BLaER1 (cell line): Measurements from ENCODE around the gene COX20.

Source experiments
- H3K27ac ChIP-seq: shearing (Covaris generic); formaldehyde crosslinking; 2 replicates; pipeline ENCODE4 v1.8.1; 2022
- H3K27me3 ChIP-seq: shearing (Covaris generic); formaldehyde crosslinking; 2 replicates; pipeline ENCODE4 v1.8.1; 2022
- H3K36me3 ChIP-seq: shearing (Covaris generic); formaldehyde crosslinking; 2 replicates; pipeline ENCODE4 v1.8.1; 2022
- H3K4me1 ChIP-seq: shearing (Covaris generic); formaldehyde crosslinking; 2 replicates; pipeline ENCODE4 v1.8.1; 2022
- H3K4me2 ChIP-seq: shearing (Covaris generic); formaldehyde crosslinking; 2 replicates; pipeline ENCODE4 v1.8.1; 2022
- H3K4me3 ChIP-seq: shearing (Covaris generic); formaldehyde crosslinking; 2 replicates; pipeline ENCODE4 v1.8.1; 2022
- H3K9ac ChIP-seq: shearing (Covaris generic); formaldehyde crosslinking; 2 replicates; pipeline ENCODE4 v1.8.1; 2022
- H3K9me3 ChIP-seq: shearing (Covaris generic); formaldehyde crosslinking; 2 replicates; pipeline ENCODE4 v1.8.1; 2022
- H4K20me1 ChIP-seq: shearing (Covaris generic); formaldehyde crosslinking; 2 replicates; pipeline ENCODE4 v1.8.1; 2022
- Cebpa-rat ChIP-seq: shearing (Covaris generic); IDR thresholded peaks from 2 replicates; pipeline ENCODE4 v1.8.1; 2022

COX20 gene

GRCh38 chr1:244837597-244838258 is 2.3 kb downstream of the COX20 start:
- Histone ChIP-seq H4K20me1 (peaks cover 53% of the 10 kb centered on the region), H3K9ac (no peak overlapping the region), H3K27ac (no peak overlapping the region), H3K4me2 (peak overlapping the region; percentile 85), H3K9me3 (no peaks in the 10 kb centered on the region), H3K36me3 (peaks cover 43% of the 10 kb centered on the region), H3K27me3 (no peaks in the 10 kb centered on the region), H3K4me1 (peaks cover 68% of the 10 kb centered on the region), H3K4me3 (no peak overlapping the region)
- no peak for TF ChIP-seq Cebpa-rat

DNA sequence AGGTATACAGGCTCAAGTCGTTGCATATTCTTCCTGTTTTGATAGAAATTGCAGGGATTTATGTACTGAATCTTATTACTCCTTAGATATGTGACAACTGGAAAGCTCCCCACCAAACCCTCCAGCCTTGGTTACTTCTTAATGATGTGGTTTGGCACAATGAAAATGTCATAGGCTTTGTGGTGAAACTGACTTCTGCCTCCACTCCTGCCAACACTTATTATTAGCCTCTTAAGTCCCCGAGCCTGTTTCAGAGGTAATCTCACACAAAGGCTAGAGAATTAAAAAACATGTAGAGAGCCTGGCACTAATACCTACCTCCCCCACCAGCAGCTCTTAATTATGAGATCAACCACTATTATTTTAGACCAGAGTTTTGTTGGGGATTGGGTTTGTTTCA is 4.2 kb downstream of the COX20 start:
- peaks cover 72% of the 10 kb centered on the region for H4K20me1 ChIP-seq

DNA sequence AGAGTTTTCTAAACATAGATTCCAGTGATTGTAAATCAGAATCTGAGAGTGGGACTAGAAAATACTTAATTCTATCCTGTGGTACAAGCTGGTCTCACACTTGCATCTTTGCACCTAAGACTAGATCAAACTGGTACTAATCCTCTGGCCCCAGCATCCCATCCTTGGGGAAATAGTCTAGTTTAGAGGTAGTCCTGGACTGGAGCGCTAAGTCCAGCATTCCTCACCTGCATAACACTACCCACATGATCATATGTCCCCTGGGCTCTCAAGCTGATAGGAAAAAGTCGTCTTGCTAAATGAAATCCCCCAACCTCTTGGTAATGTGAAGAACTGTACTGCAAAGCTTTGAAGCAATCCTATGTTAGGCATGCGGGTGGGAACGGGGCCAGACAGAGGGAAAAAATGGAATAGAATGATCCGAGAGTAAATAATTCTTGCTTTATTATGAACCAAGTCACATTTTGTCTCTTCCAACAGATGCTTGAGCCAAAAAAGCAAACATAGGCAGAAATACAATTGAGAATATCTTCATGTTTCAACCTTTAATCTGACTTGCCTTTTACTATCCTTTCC is 4.8 kb downstream of the COX20 start:
- H3K9me3 ChIP-seq: no peaks in the 10 kb centered on the region
- H3K4me1 ChIP-seq: peaks cover 85% of the 10 kb centered on the region
- no peaks in the 10 kb centered on the region for H3K27me3 ChIP-seq
- H4K20me1 ChIP-seq: peaks cover 79% of the 10 kb centered on the region
- H3K9ac ChIP-seq: no peak overlapping the region
- H3K4me3 ChIP-seq: no peak overlapping the region
- H3K27ac ChIP-seq: no peak overlapping the region; the same call in 1 of the 2 replicates
- H3K36me3 ChIP-seq: peaks cover 69% of the 10 kb centered on the region
- peak overlapping the region; percentile 85 for H3K4me2 ChIP-seq
- TF ChIP-seq Cebpa-rat: no peak

More for the DNA sequence above, 4.2 kb downstream of the COX20 start:
- Histone ChIP-seq H3K4me1 (peaks cover 79% of the 10 kb centered on the region), H3K36me3 (peaks cover 63% of the 10 kb centered on the region), H3K27me3 (no peaks in the 10 kb centered on the region), H3K9me3 (no peaks in the 10 kb centered on the region), H3K27ac (no peak overlapping the region), H3K9ac (no peak overlapping the region), H3K4me3 (no peak overlapping the region), H3K4me2 (peak overlapping the region; percentile 85; the same call in 1 of the 2 replicates)
- TF ChIP-seq Cebpa-rat: no peak

DNA sequence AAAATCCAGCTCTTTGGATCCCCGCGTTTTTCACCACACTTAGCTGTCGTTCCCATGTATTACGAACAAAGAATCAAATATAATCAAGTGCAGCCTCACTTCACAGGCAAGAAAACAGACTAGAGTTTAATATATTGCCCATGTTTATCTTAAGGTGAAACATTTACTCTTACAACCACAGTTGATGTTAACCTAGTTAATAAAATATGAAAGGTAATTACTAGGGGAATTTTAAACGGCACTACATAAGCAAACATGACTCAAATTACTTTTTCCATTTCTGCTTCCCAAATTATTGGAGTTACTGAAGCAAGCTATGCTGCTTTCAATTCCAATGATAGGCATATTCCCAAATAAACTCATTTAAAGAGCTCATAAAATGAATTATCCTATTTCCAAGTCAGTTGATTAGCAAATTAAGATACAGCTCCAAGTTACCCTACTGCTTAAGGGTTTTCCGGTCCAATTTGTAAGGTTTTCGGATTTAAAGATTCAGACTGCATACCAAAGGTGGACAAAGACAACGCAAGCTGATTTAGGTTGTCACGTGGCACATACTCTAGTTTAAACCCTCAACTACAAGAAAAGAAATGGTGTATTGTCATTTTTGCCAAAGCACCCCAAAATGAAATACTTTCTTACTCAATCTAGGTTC is 5.9 kb downstream of the COX20 start:
- H3K4me3 ChIP-seq: no peak overlapping the region
- no peak for TF ChIP-seq Cebpa-rat
- H3K4me2 ChIP-seq: no peak overlapping the region
- no peaks in the 10 kb centered on the region for H3K9me3 ChIP-seq
- H3K27ac ChIP-seq: no peak overlapping the region
- peaks cover 80% of the 10 kb centered on the region for H3K36me3 ChIP-seq
- no peaks in the 10 kb centered on the region for H3K27me3 ChIP-seq
- H3K4me1 ChIP-seq: peaks cover 94% of the 10 kb centered on the region
- no peak overlapping the region for H3K9ac ChIP-seq
- peaks cover 90% of the 10 kb centered on the region for H4K20me1 ChIP-seq

DNA sequence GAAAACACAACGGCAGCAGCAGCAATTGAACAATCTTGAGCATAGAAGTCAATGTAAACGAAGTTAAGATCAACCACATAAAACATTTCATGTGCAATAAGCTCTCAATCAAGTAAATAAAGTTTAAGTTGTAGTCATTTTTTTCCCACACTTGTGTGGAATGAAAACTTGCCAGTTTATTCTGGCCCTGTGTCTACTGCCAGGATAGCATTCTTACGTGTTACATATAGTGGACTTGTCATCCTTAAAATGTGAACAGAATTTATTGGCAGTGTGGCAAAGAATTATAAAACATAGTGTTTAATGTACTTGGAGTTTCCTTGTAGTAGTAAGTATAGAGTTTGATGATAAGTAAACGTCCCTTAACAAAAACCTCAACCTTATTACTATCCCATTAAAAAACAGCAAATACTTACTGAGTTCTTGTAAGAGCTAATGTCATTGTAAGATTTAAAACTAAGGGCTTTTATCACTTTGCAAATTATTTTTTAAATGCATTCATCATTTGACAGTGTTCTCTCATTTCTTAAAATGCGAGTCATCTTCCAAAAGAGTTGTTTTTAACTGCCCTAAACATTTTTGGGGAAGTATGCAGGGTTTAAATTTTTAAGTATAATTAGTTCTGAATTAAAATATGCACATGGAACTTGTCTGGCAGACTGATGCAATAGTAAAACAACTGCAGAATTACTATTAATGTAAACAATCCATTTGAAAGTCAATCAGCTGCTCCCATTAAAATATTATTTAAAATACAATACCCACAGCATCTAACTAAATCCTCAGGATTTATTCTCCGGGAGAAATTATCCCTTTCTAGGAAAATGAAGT is 7.9 kb downstream of the COX20 start:
- no peak overlapping the region for H3K9ac ChIP-seq
- peaks cover 96% of the 10 kb centered on the region for H4K20me1 ChIP-seq
- H3K27ac ChIP-seq: no peak overlapping the region; the same call in 1 of the 2 replicates
- TF ChIP-seq Cebpa-rat: no peak
- H3K9me3 ChIP-seq: no peaks in the 10 kb centered on the region
- peaks cover 100% of the 10 kb centered on the region for H3K36me3 ChIP-seq
- H3K4me2 ChIP-seq: peak overlapping the region; percentile 69; the same call in 1 of the 2 replicates
- peaks cover 79% of the 10 kb centered on the region for H3K4me1 ChIP-seq
- H3K4me3 ChIP-seq: no peak overlapping the region
- H3K27me3 ChIP-seq: no peaks in the 10 kb centered on the region

- H3K4me2 ChIP-seq: peak overlapping the region; percentile 69
- TF ChIP-seq Cebpa-rat: no peak
- no peaks in the 10 kb centered on the region for H3K9me3 ChIP-seq
- peaks cover 100% of the 10 kb centered on the region for H3K36me3 ChIP-seq
- 0 out of 2 replicates have a peak overlapping the region, but pooled peaks have one; percentile 4 for H3K4me3 ChIP-seq
- H3K9ac ChIP-seq: 0 out of 2 replicates have a peak overlapping the region, but pooled peaks have one; percentile 35
- peaks cover 96% of the 10 kb centered on the region for H4K20me1 ChIP-seq
- H3K27me3 ChIP-seq: no peaks in the 10 kb centered on the region
- peaks cover 72% of the 10 kb centered on the region for H3K4me1 ChIP-seq
- peak overlapping the region; percentile 19 for H3K27ac ChIP-seq
These were observed 9.0 kb downstream of the COX20 start for GRCh38 chr1:244844155-244845121.

DNA sequence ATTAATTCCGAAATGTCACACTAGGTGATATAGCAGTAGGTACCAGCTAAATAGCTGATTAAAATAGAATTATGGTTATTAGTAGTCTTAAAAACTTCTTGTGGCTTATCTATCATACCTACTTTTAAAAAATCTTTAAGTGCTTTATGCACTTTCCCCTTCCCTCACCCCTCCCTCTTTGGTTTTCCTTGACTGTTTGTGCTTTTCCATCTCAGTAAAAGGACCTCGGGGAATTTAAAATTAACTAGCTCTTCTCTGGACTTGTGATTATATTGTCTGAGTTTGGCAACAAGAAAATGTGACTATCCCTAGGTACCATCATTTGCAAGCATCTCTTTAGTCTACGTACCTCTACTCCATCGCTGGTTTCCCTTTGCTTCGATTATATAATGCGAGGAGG is 11.2 kb downstream of the COX20 start:
- Histone ChIP-seq H3K27ac (no peak overlapping the region), H3K9ac (no peak overlapping the region), H3K36me3 (peaks cover 100% of the 10 kb centered on the region), H4K20me1 (peaks cover 98% of the 10 kb centered on the region), H3K4me2 (0 out of 2 replicates have a peak overlapping the region, but pooled peaks have one; percentile 2), H3K4me1 (peaks cover 52% of the 10 kb centered on the region), H3K27me3 (no peaks in the 10 kb centered on the region), H3K9me3 (no peaks in the 10 kb centered on the region), H3K4me3 (no peak overlapping the region)
- no peak for TF ChIP-seq Cebpa-rat

- Histone ChIP-seq H3K4me1 (peaks cover 39% of the 10 kb centered on the region), H4K20me1 (peaks cover 100% of the 10 kb centered on the region), H3K9me3 (no peaks in the 10 kb centered on the region), H3K4me2 (no peak overlapping the region), H3K27me3 (no peaks in the 10 kb centered on the region), H3K36me3 (peaks cover 100% of the 10 kb centered on the region), H3K9ac (no peak overlapping the region), H3K27ac (no peak overlapping the region), H3K4me3 (no peak overlapping the region)
- TF ChIP-seq Cebpa-rat: no peak
These were observed 13.9 kb downstream of the COX20 start for GRCh38 chr1:244849189-244849866.
